ENCODE measurements around the gene SORBS1.

The SORBS1 gene

DNA sequence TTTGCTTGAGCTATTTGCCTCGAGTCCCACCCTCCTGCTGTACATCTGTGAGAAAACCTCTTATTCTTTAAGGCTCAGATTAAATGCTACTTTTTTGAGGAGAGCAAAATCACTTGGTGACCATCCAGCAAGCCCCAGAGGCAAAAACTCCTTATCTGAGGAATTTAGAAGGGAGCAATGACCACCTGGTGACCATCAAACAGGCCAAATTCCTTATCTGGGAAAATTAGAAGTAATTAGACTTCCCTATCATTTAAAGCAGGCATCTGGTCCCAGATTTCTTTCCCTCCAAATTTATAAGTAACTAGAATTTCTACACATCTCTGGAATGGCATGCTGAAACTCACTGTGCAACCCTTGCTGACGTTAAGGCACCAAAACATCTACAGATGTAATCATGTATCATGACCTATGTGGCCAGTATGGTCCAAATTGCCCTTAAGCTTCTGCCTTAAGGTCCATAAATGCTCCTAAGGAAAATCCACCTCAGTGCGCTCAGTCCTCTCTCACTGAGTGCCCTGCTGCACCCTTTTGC is 229.5 kb downstream of the SORBS1 start:
- Histone ChIP-seq H3K27ac (ENCODE audit: low read depth, low read length) (no peak overlapping the region), H3K9me2 (replicated peaks; ENCODE audit: insufficient read depth, low read length) (no peaks in the 10 kb centered on the region)

DNA sequence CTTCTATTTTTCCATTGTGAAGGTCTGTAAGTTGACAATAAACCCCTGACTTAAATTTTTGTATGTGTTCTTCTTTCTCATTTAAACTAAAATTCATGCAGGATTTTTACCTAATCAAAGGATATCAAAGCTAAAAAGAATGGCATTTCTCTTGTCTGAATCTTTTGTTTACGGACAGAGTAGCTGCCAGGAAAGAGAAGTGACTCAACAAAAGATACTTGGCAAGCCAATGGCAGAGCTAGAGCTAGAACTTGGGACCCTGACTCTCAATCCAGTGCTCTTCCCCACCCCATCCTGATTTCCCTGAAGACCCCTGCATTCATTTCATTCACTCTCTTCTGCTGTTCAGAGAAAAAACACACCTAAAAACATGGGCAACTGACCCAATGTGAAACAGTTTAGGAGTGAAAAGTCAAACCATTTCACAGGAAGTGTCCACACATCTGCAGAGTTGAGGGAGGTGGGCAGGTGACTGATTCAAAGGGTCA is 230.2 kb downstream of the SORBS1 start:
- Histone ChIP-seq H2AFZ (ENCODE audit: low read depth, low read length, severe bottlenecking) (no peak overlapping the region), H3K36me3 (ENCODE audit: low read length) (no peaks in the 10 kb centered on the region), H3K4me3 (ENCODE audit: insufficient read depth, low read length, poor library complexity, severe bottlenecking) (no peak overlapping the region), H4K20me1 (ENCODE audit: low read depth, low read length) (no peaks in the 10 kb centered on the region), H3K9me2 (replicated peaks; ENCODE audit: insufficient read depth, low read length) (no peaks in the 10 kb centered on the region), H3K27me3 (ENCODE audit: low read length) (no peaks in the 10 kb centered on the region), H3K27ac (ENCODE audit: low read depth, low read length) (no peak overlapping the region), H3K4me2 (ENCODE audit: low read depth, low read length, poor library complexity, severe bottlenecking) (no peak overlapping the region), H3K79me2 (ENCODE audit: insufficient read depth, low read length) (no peaks in the 10 kb centered on the region), H3F3A (ENCODE audit: insufficient read depth) (no peaks in the 10 kb centered on the region), H3K9ac (ENCODE audit: low read length) (no peak overlapping the region), H3K9me3 (ENCODE audit: insufficient read depth, low read length) (no peaks in the 10 kb centered on the region)
- no peak for TF ChIP-seq EZH2phosphoT487 (conservative IDR thresholded peaks at IDR 0.05; ENCODE audit: low read length)
- TF ChIP-seq, protein P1, sequence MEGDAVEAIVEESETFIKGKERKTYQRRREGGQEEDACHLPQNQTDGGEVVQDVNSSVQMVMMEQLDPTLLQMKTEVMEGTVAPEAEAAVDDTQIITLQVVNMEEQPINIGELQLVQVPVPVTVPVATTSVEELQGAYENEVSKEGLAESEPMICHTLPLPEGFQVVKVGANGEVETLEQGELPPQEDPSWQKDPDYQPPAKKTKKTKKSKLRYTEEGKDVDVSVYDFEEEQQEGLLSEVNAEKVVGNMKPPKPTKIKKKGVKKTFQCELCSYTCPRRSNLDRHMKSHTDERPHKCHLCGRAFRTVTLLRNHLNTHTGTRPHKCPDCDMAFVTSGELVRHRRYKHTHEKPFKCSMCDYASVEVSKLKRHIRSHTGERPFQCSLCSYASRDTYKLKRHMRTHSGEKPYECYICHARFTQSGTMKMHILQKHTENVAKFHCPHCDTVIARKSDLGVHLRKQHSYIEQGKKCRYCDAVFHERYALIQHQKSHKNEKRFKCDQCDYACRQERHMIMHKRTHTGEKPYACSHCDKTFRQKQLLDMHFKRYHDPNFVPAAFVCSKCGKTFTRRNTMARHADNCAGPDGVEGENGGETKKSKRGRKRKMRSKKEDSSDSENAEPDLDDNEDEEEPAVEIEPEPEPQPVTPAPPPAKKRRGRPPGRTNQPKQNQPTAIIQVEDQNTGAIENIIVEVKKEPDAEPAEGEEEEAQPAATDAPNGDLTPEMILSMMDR (IDR thresholded peaks at IDR 0.05; ENCODE audit: insufficient read depth, low read length, poor library complexity, severe bottlenecking): no peak

More for the DNA sequence above, 229.5 kb downstream of the SORBS1 start:
- no peak overlapping the region for H3K4me2 ChIP-seq (ENCODE audit: low read depth, low read length, poor library complexity, severe bottlenecking)
- H3F3A ChIP-seq (ENCODE audit: insufficient read depth): no peaks in the 10 kb centered on the region
- TF ChIP-seq EZH2phosphoT487 (conservative IDR thresholded peaks at IDR 0.05; ENCODE audit: low read length): no peak
- TF ChIP-seq, protein P1 (IDR thresholded peaks at IDR 0.05; ENCODE audit: insufficient read depth, low read length, poor library complexity, severe bottlenecking): no peak
- no peaks in the 10 kb centered on the region for H3K9me3 ChIP-seq (ENCODE audit: insufficient read depth, low read length)
- H3K27me3 ChIP-seq (ENCODE audit: low read length): no peaks in the 10 kb centered on the region
- H4K20me1 ChIP-seq (ENCODE audit: low read depth, low read length): no peaks in the 10 kb centered on the region
- no peak overlapping the region for H3K9ac ChIP-seq (ENCODE audit: low read length)
- H3K4me3 ChIP-seq (ENCODE audit: insufficient read depth, low read length, poor library complexity, severe bottlenecking): no peak overlapping the region
- H2AFZ ChIP-seq (ENCODE audit: low read depth, low read length, severe bottlenecking): no peak overlapping the region
- no peaks in the 10 kb centered on the region for H3K36me3 ChIP-seq (ENCODE audit: low read length)
- no peaks in the 10 kb centered on the region for H3K79me2 ChIP-seq (ENCODE audit: insufficient read depth, low read length)

DNA sequence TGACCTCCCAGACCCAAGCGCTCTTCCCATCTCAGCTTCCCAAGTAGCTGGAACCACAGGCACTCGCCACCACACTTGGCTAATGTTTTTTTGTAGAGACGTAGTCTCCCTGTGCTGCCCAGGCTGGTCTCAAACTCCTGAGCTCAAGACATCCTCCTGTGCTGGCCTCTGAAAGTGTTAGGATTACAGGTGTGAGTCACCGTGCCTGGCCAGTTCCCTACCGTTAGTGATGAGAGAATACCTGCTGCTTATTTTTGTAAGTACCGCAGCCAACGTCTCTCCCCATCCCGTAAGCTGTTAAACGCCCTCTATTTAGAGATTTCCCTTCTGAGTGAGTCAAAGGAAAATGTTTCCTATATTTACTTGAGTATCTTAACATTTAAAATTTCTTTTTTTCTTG is 231.9 kb downstream of the SORBS1 start:
- Histone ChIP-seq H4K20me1 (ENCODE audit: low read depth, low read length) (no peaks in the 10 kb centered on the region), H3K79me2 (ENCODE audit: insufficient read depth, low read length) (no peaks in the 10 kb centered on the region), H3K9me3 (ENCODE audit: insufficient read depth, low read length) (no peaks in the 10 kb centered on the region), H3K36me3 (ENCODE audit: low read length) (no peaks in the 10 kb centered on the region), H3K4me3 (ENCODE audit: insufficient read depth, low read length, poor library complexity, severe bottlenecking) (no peak overlapping the region), H3K27ac (ENCODE audit: low read depth, low read length) (no peak overlapping the region), H3K27me3 (ENCODE audit: low read length) (no peaks in the 10 kb centered on the region), H3K9ac (ENCODE audit: low read length) (no peak overlapping the region), H2AFZ (ENCODE audit: low read depth, low read length, severe bottlenecking) (no peak overlapping the region), H3K9me2 (replicated peaks; ENCODE audit: insufficient read depth, low read length) (no peaks in the 10 kb centered on the region), H3F3A (ENCODE audit: insufficient read depth) (no peaks in the 10 kb centered on the region), H3K4me2 (ENCODE audit: low read depth, low read length, poor library complexity, severe bottlenecking) (no peak overlapping the region)
- TF ChIP-seq, protein P1 (IDR thresholded peaks at IDR 0.05; ENCODE audit: insufficient read depth, low read length, poor library complexity, severe bottlenecking): no peak
- no peak for TF ChIP-seq EZH2phosphoT487 (conservative IDR thresholded peaks at IDR 0.05; ENCODE audit: low read length)

All from SU-DHL-6 (cell line).